NCI-H2171 (cell line): ENCODE results near the gene SLC35A5.
A peak's percentile ranks its signal among the peaks of the same experiment; 100 is the strongest.

Experiments
- DNase-seq: peaks from one replicate; lab custom pipeline; 2025; lab: John Stamatoyannopoulos, UW

The SLC35A5 gene

DNA sequence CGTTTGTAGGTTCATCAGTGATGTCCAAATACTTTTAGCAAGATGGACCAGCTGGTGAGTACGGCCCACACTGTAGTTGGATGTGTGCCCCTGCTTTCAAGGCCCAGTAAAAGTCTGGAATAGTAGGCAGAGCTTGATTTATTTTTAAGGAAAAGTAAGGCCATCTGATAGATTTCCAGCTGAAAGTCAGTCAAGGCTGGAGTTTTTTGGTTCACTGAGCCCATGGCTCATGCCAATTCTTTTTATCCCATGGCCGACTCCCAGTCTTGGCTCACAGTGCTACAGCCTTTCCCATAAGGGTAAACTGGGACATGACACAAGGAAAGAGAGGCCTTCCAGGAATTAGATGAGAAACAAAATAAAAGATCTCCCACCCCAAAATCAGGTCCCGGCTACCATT, 65.6 kb downstream of the SLC35A5 start:
- DNase-seq: no peak

DNA sequence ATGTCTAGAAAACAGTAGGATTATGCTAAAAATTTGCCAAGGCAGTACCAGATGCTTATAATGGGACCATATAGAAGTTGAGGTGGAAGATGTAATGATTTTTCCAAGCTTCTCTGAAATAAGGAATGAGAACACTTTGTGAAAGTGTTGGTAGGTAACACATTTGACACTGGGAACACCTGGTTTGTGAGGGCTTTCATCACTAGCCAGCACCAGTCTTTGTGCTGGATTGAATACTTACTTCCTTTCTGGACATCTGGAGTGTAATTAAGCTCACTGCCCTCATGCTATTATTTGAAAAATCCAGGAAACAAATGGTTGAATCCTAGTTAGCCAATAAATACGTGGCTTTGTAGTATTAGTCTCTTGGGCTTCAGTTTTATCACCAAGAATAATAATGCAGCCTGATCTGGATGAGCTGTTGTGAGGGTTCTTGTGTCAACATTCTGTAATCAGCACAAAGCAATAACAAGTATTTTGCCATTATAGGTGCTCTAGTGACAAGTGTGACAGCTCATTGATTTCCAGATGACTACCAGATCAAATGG, 66.1 kb downstream of the SLC35A5 start:
- no peak for DNase-seq

DNA sequence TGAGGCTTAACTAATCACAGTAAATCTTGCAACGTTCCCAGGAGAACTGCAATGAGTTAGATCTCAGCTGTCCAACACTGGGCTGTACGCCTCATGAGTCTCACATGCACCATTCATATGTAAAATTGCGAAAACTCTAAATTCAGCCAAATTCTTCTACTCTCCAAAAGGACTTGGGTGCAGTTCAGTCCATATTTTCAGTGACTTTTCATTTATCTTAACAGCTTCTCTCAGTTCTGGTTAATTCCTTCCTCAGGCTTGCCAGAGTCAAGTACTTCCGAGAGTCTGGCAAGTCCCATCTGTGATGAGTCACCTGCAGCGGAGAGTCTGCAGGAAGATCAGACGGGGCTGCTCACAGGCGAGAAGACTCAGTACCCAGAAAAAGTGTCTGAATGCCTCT, 67.6 kb downstream of the SLC35A5 start:
- DNase-seq: peak; percentile 14

DNA sequence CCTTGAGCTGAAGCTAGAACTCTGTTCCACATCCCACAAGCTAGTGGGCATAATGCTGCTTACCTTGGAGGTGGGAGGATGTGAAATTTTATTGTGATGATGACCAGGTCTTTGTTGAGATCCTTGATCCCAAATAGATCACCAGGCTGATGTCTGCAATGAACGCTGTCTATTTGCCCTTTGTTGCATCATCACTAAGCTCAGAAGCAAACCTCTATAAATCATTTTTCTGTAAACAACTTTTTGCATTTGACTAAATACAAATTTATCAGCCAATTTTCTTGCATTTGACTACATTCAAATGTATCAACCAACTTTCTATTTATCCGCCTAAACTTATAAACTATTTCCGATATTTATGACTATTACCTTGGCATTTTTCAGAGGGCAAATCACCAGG, 69.4 kb downstream of the SLC35A5 start:
- DNase-seq: no peak

DNA sequence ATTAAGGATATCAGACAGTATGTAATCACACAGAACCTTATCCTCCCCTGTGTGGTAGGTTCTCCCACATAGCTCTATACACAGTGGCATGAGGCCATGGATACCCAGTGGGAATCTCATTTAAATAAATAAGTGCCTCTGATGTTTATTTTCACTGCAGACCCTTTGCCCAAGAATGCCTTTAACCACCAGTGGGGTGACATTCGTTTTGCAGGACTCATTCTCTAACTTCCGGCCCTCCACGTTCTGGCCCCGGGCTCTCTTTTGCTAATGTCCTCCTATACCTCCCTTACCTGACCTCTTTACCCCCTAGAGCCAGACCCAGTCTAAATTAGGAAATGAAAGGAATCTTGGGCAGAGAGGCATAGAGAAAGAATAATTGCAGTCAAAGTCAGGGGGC, 70.8 kb downstream of the SLC35A5 start:
- DNase-seq: no peak

DNA sequence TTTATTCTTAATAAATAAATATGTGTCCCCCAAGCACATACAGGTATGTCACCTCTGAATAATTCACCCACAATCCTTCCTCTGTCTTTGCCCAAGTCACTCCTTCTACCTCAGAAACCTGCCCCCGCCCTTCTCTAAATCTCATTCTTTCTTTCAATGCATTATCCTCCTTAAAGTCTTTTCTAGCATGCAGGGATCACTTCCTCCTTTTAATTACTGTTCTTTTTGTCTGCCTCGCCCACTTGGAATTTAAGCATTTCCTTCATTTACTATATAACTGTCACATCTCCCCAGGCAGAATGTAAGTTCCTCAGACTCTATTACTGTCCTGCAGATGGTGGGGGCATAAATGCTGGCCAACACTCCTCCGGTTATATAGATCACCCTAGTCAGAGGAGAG, 71.3 kb downstream of the SLC35A5 start:
- DNase-seq: no peak

DNA sequence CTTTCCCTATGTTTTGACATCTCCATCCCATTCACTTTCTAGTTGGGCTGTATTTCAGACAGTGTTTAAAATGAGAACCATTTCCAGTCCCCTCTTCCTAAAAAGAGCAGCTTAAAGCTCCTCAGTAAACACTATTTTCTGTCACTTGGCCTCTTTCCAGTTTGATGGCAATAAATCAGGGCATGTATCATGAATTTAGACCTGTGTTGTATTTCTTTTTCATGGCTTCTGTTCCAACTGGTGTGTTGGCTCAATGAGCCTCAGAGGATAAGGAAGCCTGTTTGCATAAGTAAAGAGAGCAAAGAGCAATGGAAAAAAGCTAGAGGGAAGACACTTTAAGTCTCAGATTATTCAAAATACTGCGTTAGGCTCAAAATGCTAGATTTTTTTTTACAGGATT, 71.9 kb downstream of the SLC35A5 start:
- no peak for DNase-seq

DNA sequence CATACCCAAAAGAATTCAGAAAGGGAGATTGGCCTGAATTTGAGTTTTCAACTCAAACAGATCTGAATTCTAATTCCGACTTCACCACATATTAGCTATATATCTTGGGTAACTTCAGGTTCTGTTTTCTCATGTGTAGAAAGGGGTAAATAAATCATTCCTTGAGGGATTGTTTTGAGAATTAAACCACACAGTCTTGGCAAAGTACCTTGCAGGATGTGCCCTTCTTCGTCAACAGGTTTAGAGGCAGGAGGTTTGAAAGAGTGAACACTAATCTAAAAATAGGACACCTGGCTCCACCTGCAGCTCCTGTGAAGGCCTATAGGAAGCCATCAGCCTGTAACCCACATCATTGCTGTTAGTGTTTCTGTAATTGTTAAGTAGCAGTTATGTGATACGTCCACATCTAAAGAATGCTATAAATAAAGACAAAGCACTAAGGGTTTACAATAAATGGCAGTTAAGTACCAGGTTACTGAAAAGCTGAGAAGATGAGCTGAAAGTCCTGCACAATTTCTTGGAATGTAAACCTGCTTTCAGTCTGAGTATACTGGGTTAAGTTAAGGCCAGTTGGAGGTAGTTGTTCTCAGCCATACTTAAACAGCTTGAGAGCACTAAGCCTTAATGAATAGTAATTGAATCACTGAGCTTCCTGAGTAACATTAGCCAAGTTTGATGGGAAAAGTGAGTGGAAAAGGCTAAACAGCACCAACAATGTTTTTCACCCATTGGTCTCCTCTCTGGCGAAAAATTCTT, 73.1 kb downstream of the SLC35A5 start:
- DNase-seq: no peak
